Measurements from ENCODE around the gene ANO9. TPM values are rescaled to one million over a fixed set of nuclear protein-coding genes. Genes with fewer than 3 reads are reported as not detected.

The ANO9 gene, protein sequence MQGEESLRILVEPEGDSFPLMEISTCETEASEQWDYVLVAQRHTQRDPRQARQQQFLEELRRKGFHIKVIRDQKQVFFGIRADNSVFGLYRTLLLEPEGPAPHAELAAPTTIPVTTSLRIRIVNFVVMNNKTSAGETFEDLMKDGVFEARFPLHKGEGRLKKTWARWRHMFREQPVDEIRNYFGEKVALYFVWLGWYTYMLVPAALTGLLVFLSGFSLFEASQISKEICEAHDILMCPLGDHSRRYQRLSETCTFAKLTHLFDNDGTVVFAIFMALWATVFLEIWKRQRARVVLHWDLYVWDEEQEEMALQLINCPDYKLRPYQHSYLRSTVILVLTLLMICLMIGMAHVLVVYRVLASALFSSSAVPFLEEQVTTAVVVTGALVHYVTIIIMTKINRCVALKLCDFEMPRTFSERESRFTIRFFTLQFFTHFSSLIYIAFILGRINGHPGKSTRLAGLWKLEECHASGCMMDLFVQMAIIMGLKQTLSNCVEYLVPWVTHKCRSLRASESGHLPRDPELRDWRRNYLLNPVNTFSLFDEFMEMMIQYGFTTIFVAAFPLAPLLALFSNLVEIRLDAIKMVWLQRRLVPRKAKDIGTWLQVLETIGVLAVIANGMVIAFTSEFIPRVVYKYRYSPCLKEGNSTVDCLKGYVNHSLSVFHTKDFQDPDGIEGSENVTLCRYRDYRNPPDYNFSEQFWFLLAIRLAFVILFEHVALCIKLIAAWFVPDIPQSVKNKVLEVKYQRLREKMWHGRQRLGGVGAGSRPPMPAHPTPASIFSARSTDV
- 0.26 TPM in 1 of 2 replicates, not detected in the other for total RNA-seq (2021)
- percentile 2 among the genes with signal in this experiment for Bru-seq, nascent RNA
- percentile 11 among the genes with signal in this experiment for BruChase-seq, experiment 1, labeled RNA remaining after a 2-hour chase
- not detected for BruChase-seq, experiment 2, labeled RNA remaining after a 6-hour chase
- long read RNA-seq: 0 reads

DNA sequence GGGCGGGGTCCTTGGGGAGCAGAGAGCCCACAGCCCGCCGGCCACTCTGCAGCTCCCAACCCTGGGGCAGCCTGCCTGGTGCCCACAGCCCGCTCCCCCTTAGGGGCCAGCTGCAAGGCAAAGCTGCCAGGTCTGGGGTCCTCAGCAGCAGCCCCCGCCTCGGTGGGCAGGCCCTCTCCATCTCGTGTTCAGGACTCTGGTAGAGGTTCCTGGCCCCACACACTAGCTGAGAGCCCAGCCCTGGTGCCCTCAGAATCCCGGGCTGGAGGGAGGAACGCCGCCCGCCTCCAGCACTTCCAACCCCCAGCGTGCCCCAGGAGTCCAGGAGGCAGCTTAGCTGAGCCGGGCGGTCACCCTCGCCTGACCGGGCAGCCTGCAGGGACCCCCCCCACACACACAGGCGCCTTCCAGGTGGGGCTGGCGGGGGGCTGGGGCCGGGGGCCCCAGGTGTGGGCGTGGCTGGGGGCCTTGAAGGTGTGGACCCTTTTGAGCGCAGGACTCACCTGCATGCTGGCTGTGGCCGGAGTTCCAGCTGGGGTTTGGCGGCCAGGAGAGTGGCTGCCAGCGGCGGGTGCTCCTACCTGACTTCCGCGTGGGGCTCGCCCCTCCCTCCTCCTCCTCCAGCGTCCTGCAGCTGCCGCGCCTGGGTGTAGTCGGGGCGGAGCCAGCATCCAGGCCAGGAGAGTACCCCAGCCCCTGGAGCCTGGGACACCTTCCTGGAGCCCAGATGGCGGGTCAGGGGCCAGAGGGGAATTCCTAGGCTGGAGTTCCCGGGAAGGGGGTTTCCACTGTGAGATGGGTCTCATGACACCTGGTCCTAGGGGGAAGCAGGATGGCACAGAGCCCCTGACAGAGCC, at the start of gene ANO9:
TSS of gene ANO9 (minus strand) at position 594 of the 857 bp plus-strand sequence. CDS start at position 509, 85 bp downstream.
- no TSS peak for BruUV-seq (replicated peaks)
- H3K27ac ChIP-seq (ENCODE audit: low read depth, low read length, poor library complexity, severe bottlenecking): no peak within 1 kb of the TSS

DNA sequence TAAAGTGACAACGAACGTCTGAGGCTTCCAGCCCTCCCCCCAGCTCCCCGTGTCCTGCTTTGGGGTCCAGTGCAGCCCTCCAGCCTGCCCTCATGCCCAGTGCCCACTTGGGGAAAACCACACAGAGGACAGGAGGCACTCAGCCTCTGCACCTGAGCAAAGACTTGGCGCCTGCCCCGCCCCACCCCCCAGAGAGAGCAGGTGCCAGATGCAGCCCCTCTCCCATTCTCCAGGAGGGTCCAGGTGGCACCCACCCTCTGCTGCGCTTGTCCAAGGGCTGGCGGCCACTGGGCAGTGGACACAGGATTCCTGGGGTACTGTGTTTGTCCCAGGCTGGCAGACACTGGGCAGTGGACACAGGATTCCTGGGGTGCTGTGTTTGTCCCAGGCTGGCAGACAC, 49.5 kb upstream of the ANO9 start:
- intact Hi-C loops (cut with micrococcal nuclease; ENCODE audit: unreplicated experiment): no loop called here
- no peak overlapping the region for H3K27ac ChIP-seq (ENCODE audit: low read depth, low read length, poor library complexity, severe bottlenecking)
- no peaks in the 10 kb centered on the region for H3K9me3 ChIP-seq (ENCODE audit: low read depth, low read length, poor library complexity, severe bottlenecking)
- ChIA-PET POLR2A (ENCODE audit: low non-redundant PET) (no interaction called here), CTCF (no interaction called here)
- H3K4me1 ChIP-seq (ENCODE audit: insufficient read depth, low read length, poor library complexity, severe bottlenecking): no peaks in the 10 kb centered on the region
- H3K36me3 ChIP-seq (ENCODE audit: insufficient read depth, low read length, poor library complexity, severe bottlenecking): peaks cover 8% of the 10 kb centered on the region
- no peak for DNase-seq (ENCODE audit: low spot score)
- BruUV-seq (replicated peaks): no TSS peak
- H3K4me3 ChIP-seq (ENCODE audit: low read depth, low read length, poor library complexity, severe bottlenecking): no peak overlapping the region
- TF ChIP-seq, protein P1, sequence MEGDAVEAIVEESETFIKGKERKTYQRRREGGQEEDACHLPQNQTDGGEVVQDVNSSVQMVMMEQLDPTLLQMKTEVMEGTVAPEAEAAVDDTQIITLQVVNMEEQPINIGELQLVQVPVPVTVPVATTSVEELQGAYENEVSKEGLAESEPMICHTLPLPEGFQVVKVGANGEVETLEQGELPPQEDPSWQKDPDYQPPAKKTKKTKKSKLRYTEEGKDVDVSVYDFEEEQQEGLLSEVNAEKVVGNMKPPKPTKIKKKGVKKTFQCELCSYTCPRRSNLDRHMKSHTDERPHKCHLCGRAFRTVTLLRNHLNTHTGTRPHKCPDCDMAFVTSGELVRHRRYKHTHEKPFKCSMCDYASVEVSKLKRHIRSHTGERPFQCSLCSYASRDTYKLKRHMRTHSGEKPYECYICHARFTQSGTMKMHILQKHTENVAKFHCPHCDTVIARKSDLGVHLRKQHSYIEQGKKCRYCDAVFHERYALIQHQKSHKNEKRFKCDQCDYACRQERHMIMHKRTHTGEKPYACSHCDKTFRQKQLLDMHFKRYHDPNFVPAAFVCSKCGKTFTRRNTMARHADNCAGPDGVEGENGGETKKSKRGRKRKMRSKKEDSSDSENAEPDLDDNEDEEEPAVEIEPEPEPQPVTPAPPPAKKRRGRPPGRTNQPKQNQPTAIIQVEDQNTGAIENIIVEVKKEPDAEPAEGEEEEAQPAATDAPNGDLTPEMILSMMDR (conservative IDR thresholded peaks at IDR 0.05; ENCODE audit: low read depth, low read length): no peak
- TF ChIP-seq EZH2 (IDR thresholded peaks at IDR 0.05; ENCODE audit: borderline replicate concordance, low read depth, low read length, poor library complexity, severe bottlenecking): no peak
- no peaks in the 10 kb centered on the region for H3K27me3 ChIP-seq (replicated peaks; ENCODE audit: insufficient read depth, low read depth, low read length, poor library complexity)

More for the DNA sequence above, at the start of gene ANO9:
- Histone ChIP-seq H3K4me3 (ENCODE audit: low read depth, low read length, poor library complexity, severe bottlenecking) (no peak within 1 kb of the TSS), H3K4me1 (ENCODE audit: insufficient read depth, low read length, poor library complexity, severe bottlenecking) (peaks cover 4% of the 10 kb centered on the region), H3K9me3 (ENCODE audit: low read depth, low read length, poor library complexity, severe bottlenecking) (no peaks in the 10 kb centered on the region), H3K27me3 (replicated peaks; ENCODE audit: insufficient read depth, low read depth, low read length, poor library complexity) (no peaks in the 10 kb centered on the region), H3K36me3 (ENCODE audit: insufficient read depth, low read length, poor library complexity, severe bottlenecking) (no peaks in the 10 kb centered on the region)
- TF ChIP-seq, protein P1 (conservative IDR thresholded peaks at IDR 0.05; ENCODE audit: low read depth, low read length): no peak
- ChIA-PET POLR2A (ENCODE audit: low non-redundant PET) (no interaction called here), CTCF (no interaction called here)
- DNase-seq (ENCODE audit: low spot score): no peak
- intact Hi-C loops (cut with micrococcal nuclease; ENCODE audit: unreplicated experiment): loop anchor here (10.0 kb wide), 1 partner anchor 237 kb away; the partner anchor contains the start of genes BET1L and RIC8A

DNA sequence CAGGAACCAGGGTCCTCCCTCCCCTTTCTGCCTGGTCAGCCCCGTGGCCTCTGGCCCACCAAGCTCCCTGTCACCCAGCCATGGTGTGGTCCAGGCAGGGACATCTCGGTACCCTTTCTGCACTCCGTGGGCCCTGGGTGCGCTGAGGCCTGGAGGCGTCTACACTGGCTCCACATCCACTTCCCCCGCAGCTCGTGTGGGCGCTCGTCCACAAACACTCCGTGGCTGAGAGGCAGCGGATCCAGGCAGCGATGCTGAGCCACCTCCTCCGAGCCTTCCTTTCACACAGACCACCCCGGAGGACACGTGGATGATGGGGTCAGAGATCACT, 49.1 kb upstream of the ANO9 start:
- ChIA-PET POLR2A (ENCODE audit: low non-redundant PET) (no interaction called here), CTCF (no interaction called here)
- no peaks in the 10 kb centered on the region for H3K4me1 ChIP-seq (ENCODE audit: insufficient read depth, low read length, poor library complexity, severe bottlenecking)
- no peaks in the 10 kb centered on the region for H3K27me3 ChIP-seq (replicated peaks; ENCODE audit: insufficient read depth, low read depth, low read length, poor library complexity)
- no peaks in the 10 kb centered on the region for H3K9me3 ChIP-seq (ENCODE audit: low read depth, low read length, poor library complexity, severe bottlenecking)
- H3K4me3 ChIP-seq (ENCODE audit: low read depth, low read length, poor library complexity, severe bottlenecking): no peak overlapping the region
- DNase-seq (ENCODE audit: low spot score): no peak
- no peak overlapping the region for H3K27ac ChIP-seq (ENCODE audit: low read depth, low read length, poor library complexity, severe bottlenecking)
- BruUV-seq (replicated peaks): no TSS peak
- intact Hi-C loops (cut with micrococcal nuclease; ENCODE audit: unreplicated experiment): no loop called here
- H3K36me3 ChIP-seq (ENCODE audit: insufficient read depth, low read length, poor library complexity, severe bottlenecking): peaks cover 8% of the 10 kb centered on the region
- TF ChIP-seq, protein P1 (conservative IDR thresholded peaks at IDR 0.05; ENCODE audit: low read depth, low read length): no peak
- no peak for TF ChIP-seq EZH2 (IDR thresholded peaks at IDR 0.05; ENCODE audit: borderline replicate concordance, low read depth, low read length, poor library complexity, severe bottlenecking)
